ENCODE data around the gene WDR44.
"Not testable (repeated sequence)": the region's sequence is repeated elsewhere in the genome, so short reads cannot be mapped to it uniquely, and the experiment has no call there.

WDR44 gene

GRCh38 chrX:118345464-118346257, at the start of gene WDR44:
Gene WDR44, plus strand, starts transcription at chrX:118346106. Its CDS starts 398 bp downstream, at chrX:118346504.
- DNase-seq (ENCODE audit: low read depth): peak; percentile 95

GRCh38 chrX:118305827-118306226, 40.1 kb upstream of the WDR44 start:
- DNase-seq (ENCODE audit: low read depth): not testable (repeated sequence)

GRCh38 chrX:118315529-118315928, 30.4 kb upstream of the WDR44 start:
- no peak for DNase-seq (ENCODE audit: low read depth)

GRCh38 chrX:118324588-118324987, 21.3 kb upstream of the WDR44 start:
- DNase-seq (ENCODE audit: low read depth): no peak

GRCh38 chrX:118325453-118325852, 20.5 kb upstream of the WDR44 start:
- DNase-seq (ENCODE audit: low read depth): no peak

- DNase-seq (ENCODE audit: low read depth): no peak
These were observed 16.7 kb upstream of the WDR44 start for GRCh38 chrX:118329175-118329574.

- no peak for DNase-seq (ENCODE audit: low read depth)
These were observed 8.2 kb upstream of the WDR44 start for GRCh38 chrX:118337687-118338086.

GRCh38 chrX:118338930-118339329, 7.0 kb upstream of the WDR44 start:
- no peak for DNase-seq (ENCODE audit: low read depth)

- no peak for DNase-seq (ENCODE audit: low read depth)
These were observed 852 bp upstream of the WDR44 start for GRCh38 chrX:118345045-118345463.

- DNase-seq (ENCODE audit: low read depth): peak; percentile 29
These were observed 570 bp downstream of the WDR44 start for GRCh38 chrX:118346258-118347094.

GRCh38 chrX:118347131-118347530, 1.2 kb downstream of the WDR44 start:
- peak; percentile 73 for DNase-seq (ENCODE audit: low read depth)

- DNase-seq (ENCODE audit: low read depth): no peak
These were observed 1.8 kb downstream of the WDR44 start for GRCh38 chrX:118347736-118348135.

- no peak for DNase-seq (ENCODE audit: low read depth)
These were observed 2.4 kb downstream of the WDR44 start for GRCh38 chrX:118348186-118348810.

- no peak for DNase-seq (ENCODE audit: low read depth)
These were observed 3.3 kb downstream of the WDR44 start for GRCh38 chrX:118349188-118349587.

- peak; percentile 32 for DNase-seq (ENCODE audit: low read depth)
These were observed 4.3 kb downstream of the WDR44 start for GRCh38 chrX:118350221-118350620.

GRCh38 chrX:118350706-118351105, 4.8 kb downstream of the WDR44 start:
- DNase-seq (ENCODE audit: low read depth): no peak

- DNase-seq (ENCODE audit: low read depth): no peak
These were observed 6.7 kb downstream of the WDR44 start for GRCh38 chrX:118352566-118352965.

GRCh38 chrX:118353081-118353850, 7.4 kb downstream of the WDR44 start:
- DNase-seq (ENCODE audit: low read depth): no peak

- peak; percentile 14 for DNase-seq (ENCODE audit: low read depth)
These were observed 9.5 kb downstream of the WDR44 start for GRCh38 chrX:118355225-118355920.

- no peak for DNase-seq (ENCODE audit: low read depth)
These were observed 10.3 kb downstream of the WDR44 start for GRCh38 chrX:118356154-118356701.
